HT1080 (cell line): Measurements from ENCODE around the gene SND1. TPM values are rescaled to one million over a fixed set of nuclear protein-coding genes. Genes with fewer than 3 reads are reported as not detected.

Experiments used
- DNase-seq: peaks from one replicate; pipeline ENCODE4 v3.0.0-alpha.2; 2015; ENCODE audit warnings: low read depth
- total RNA-seq: library from RNA; depleted of rRNA; stranded (reverse); fragments of >200 nt; shearing (Covaris generic); gene quantifications from 2 replicates; pipeline ENCODE4 v1.2.3, GENCODE V29; 2014

SND1 gene
- total RNA-seq, 1 experiment from 2014 or later = 145 TPM

DNA sequence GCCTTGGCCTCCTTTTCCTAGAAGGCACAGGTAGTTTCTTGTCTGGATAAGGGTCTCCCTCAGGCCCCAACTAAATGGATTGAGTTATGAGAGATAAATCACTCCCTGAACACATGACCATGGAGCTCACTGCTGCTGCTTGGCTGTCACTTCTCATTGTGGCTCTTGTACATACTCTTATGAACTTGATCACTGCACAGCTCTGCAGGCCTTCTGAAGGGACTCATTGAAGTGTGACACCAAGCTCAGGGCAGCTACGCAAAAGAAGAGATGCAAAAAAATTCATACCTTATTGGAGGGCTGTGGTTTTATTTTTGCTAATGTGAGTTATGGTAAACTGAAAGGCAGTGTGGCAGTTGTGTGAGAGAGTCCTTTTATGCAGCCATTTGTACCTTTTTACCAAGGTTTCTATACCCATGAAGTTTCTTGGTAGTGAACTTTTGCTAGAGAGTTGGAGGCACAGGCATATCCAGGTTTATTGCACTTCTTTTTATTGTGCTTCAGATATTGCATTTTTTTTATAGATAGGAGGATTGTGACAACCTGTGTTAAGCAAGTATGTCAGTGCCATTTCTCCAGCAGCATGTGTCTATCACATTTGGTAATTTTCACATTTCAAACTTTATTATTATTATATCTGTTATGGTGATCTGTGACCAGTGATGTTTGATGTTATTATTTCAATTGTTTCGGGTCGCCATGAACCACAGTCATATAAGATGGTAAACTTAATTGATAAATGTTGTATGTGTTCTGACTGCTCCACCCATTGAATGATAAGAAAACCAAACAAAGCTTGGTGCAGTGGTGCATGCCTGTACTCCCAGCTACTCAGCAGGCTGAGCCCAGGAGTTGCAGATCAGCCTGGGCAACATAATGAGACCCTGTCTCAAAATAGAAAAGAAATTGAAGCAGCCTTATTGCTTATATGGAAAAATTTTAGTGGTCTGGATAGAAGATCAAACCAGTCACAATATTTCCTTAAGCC is 278.6 kb downstream of the SND1 start:
- no peak for DNase-seq

DNA sequence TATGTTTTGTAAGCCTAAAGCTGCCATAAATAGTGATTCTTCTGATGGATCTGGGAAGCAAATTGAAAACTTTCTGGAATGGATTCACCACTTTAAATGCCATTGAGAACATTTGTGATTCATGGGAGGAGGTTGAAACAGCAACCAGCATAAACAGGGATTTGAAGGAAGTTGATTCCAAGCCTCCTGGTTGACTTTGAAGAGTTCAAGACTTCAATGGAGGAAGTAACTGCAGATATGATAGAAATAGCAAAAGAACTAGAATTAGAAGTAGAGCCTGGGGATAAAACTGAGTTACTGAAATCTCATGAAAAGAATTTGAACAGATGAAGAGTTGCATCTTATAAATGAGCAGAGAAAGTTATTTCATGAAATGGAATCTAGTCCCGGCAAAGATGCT is 280.1 kb downstream of the SND1 start:
- DNase-seq = no peak

DNA sequence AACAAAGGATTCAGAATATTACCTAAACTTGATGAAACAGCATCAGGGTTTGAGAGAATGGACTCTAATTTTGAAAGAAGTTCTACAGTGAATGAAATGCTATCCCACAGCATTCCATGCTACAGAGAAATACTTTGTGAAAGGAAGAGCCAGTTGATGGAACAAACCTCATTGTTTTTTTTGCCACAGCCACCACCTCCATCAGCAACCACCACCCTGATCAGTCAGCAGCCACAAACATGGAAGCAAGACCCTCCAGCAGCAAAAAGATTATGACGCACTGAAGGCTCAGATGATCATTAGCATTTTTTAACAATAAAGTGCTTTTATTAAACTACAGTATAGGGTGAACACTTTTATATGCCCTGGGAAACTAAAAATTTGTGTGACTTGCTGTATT is 280.5 kb downstream of the SND1 start:
- no peak for DNase-seq

DNA sequence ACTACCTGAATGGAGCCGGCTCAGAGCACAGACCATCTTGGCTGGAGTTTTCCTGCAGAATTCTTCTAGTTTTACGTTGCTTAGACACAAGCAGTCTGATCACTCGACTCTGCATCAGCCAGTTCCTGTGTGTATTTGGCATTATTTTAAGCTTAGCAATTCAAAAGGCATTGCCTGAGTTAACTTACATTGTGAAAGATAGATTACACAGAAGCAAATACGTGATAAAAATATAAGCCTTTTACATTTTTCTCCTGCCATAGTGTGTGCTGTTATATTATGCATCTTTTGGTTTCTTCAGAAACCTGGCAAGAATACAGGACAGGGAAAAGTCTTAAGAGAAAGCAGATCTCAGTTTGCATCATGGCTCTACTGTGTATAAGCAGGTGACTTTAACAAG is 281.2 kb downstream of the SND1 start:
- DNase-seq = no peak

DNA sequence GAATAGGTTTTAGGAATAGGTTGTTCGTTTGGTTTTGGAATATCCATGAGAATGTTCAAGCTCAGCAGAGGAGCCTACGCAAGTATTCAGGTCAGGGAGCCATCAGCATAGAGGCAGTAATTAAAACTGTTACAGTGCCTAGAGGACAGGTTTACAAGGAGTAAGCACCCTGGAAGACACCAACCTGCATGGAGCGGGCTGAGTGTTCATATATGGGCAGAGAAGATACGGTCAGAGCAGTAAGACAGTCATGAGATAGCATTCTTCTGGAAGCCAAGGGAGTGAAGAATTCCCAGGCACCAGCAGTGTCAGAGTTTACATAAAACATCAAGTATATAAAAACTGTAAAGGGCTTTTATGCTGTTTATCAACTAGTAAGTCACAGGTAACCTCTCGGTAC is 282.7 kb downstream of the SND1 start:
- no peak for DNase-seq

DNA sequence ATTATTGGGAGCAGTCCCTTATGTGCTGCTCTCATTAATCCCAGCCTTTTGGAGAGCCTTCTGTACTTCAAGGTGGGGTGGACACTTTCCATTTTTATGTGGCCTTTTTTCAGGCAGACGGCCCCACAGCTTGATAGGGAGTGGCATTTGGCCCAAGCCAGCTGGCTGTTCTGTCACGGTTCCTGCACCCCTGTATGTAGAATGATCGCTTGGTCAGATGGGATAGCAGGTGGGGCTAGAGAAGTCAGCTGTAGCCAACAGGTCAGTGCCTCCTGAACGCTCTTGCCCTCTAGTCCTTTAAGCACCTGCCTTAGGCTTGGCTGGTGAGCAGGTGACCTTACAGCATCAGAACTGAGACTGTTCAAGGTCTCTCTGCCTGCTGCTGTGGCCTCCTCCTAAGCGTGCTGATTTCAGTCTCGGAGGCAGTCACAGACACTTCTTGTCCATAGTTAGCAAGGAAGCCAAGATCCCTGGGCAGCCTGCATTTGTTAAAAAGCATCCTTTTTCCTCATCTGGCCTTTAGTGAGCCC is 283.9 kb downstream of the SND1 start:
- DNase-seq = no peak

DNA sequence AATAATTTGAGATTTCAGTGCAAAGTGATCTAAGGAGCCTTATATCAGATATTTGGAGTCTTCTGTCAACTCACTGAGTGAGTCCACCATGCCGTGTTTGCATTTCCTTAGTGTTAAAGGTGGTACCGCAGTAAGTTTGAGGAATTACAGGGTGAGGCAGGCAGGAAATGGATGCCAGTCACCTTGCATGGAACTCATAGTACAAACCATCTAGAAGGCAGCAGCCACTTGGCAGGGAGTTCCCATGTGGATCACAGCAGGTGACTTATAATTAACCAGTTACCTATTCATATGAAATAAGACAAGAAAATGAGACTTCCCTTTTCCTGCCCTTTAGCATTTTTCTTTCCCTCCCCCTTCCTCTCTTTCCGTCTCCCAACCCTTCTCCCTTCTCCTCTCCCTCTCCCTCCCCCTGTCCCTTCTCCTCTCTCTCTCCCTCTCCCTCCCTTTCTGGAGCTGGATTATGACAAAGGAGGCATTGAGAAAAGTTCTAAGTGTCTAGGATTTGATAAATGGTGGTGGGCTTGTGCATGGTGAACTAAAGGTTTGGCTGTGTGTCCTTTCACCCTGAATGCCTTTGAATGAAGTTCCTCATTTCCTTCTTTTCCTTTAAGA is 285.2 kb downstream of the SND1 start:
- no peak for DNase-seq

DNA sequence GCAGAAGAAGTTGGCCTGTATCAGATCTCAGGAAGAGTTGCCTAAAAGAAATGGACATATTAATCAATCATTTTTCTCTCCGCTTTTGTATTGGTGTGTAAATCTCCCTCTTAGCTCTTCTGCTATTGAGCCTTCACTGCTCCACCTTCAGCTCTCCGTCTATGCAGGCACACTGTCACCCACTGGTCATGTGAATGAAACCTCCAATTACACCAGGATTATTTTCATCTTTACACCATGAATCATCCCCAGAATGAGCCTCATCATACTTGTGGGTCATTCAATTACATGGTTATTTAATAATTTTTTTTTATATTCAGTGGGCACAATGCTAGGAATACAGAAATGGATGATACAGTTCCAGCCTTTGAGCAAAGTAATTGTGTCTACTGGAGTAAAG is 286.6 kb downstream of the SND1 start:
- DNase-seq = peak; percentile 76

DNA sequence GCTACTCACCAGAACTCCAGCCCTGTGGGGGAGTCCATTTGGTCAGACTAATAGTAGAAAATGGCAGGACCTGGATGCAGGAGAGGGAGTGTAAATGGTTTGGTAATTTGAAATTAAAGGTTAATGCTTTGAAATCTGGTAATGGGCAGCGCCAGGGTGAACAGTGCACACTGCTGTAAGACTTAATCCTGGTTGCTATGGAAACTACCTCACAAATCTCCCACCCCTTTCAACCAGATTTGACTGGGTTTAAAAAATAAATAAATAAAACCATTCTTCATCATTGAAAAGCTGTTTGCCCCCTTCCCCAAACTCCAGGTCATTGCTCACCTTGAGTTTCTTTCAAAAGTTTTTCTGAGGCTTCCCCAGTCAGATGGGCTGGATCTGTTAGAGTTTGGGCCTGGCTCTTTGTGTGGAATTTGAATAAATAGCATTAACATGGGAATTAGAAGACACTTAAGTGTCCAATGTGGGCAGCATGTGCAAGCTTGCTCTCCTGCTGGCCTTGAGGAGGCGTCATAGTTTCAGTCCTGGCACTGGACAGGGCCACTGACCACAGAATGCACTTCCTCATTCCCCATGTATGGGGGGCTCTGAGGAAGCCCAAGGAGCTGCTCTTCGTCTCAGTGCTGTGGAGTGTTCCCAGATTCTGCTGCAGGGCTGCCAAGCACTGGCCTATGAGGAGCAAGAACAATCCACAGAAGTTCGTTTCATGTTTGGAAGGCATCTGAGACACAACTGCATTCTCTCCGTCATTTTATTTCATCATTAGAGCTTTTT is 288.6 kb downstream of the SND1 start:
- no peak for DNase-seq

DNA sequence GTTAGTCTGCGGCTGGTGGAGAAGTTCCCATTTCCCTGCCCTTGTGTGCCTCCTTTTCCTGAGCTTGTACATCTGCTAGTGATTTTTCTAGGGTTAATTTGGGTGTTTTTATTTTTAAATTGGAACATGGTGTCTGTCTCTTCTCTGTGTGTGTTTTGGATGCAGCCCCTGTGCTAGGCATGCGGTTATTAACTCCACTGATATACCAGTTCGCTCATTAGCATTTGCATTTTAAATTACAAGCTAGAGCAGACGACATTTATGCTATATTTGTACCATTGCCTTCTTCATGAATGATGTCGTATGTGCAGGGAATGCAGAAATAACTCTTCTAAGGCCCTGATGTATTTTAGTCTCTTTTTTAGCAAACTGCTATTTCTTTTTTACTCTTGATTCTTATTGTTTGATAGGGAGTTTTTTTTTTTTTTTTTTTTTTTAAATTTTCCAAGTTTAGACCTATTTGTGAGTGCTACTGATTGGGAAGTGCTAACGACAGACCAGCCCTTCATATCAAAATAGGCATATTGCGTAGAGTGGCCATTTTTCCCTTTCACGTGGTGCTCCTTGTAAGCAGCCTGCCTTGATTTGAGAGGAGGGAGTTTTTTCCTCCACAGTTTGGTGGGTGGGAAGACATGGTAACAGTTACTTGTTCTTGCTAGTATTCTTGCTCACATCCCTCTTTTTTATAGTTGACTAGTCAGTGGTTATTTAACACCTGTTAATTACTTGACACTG is 289.6 kb downstream of the SND1 start:
- DNase-seq = no peak

DNA sequence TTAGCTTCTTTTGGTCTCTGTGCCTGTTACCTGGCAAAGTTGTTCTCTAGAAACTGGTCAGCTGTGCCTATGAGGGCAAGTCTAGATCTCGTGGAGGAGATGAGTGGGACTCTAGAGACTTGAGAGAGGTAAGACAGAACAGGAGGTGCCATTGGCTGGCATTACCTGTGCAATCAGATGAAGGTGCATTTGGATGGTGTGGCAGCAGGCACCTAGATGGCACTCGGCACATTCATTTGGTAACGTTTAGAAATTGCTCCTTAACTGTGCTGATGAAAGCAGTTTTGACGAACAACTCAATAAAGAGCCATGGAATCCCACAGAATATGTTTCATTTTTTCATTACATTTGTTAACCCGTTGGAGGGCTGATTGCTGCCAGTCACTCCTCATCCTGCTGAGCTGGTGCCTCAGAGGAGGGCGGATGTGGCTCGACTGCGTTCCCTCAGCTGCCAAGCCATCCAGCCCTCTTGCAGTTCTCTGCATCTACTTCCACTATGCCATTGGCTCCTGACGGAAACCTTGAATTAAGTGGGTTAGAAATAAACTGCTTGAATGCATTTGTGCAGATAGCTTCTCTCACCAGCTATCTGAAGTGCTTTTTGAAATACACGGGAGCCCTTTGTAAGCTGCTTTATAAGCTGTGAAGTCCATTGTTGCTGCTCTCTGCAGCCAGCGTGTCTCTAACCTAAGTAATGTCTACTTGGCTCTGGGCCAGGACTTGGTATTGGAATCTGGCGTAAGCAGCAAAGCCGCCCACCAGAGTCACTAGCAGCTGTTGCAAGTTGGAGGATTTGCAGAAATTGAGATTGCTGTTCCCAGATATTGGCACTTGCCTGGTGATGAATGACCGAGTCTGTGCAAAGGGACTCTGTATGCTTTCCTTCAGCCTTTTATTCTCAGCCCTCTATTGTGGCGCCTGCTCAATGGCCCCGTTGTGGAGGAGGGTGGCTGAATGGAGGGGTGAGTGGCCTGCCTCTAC is 291.8 kb downstream of the SND1 start:
- no peak for DNase-seq

DNA sequence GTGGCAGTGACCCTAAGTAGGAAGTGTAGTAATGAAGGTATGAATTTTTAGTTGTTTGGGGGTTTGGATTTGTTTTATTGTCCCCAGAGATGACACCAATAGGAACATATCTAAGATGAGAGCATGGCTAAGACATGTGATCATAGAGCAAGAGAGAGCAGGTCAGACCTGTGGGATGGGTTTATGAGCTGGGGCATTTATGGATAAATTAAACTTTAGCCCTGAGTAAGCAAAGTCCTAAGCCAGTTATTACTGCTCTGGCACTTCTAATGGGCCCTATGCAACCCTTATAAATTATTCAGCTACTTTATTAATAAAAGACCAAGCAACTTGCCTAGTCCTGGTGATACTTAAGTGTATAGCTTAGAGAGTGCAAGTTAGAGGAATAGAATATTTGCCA is 294.1 kb downstream of the SND1 start:
- DNase-seq = no peak

DNA sequence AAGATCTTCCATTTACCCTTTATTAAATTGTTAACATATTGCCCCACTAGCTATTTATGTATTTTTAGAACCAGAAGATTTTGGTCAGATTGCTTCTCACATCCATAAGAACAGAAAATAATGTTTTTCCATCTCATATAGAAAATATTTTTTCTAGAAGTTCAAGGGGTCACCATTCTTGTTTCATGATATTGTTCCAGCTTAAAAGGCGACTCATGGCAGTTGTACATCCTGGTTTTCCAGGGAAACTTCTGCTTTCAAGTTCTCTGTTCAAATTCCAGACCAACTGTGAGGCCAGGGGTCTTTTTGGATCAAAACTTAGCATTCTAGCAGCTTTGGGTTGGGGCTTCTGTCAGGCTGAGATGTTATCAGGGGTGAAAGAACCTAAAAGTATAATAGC is 294.9 kb downstream of the SND1 start:
- no peak for DNase-seq

DNA sequence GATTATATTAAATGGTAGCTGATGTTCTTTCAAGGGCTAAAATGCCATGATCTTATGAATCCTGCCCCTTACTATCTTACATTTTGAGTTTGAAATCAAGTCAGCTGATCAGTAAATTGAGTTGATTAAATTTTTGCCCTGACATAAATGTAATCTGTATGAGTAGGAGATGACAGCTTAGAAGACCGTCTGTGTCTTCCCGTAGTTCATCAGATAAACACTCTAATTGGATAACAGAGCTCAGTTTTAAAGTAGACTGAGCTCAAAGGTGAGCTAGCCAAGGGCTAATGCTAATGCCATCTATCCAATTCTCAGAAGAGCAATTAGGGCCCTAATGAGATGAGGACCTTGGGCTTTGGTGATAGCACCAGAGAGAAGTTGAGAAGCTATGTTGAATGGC is 296.3 kb downstream of the SND1 start:
- no peak for DNase-seq

DNA sequence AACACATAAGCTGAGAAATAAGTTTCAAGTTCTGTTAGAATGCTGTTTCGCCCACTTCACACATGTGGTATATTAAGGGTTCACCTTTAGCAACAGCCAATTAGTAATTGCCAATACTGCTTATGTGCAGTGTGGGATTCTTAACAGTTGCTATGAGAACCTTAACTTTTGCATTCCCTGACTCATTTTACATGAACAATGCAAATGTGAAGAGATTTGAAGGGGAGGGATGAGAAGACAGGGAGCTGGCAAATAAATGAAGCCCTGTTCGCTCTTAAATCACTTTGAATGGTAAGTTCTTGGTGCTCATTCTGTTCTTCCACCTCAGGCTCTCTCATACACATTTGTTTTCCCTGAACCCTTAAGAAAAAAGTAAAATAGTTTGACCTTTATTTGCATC is 296.9 kb downstream of the SND1 start:
- no peak for DNase-seq

DNA sequence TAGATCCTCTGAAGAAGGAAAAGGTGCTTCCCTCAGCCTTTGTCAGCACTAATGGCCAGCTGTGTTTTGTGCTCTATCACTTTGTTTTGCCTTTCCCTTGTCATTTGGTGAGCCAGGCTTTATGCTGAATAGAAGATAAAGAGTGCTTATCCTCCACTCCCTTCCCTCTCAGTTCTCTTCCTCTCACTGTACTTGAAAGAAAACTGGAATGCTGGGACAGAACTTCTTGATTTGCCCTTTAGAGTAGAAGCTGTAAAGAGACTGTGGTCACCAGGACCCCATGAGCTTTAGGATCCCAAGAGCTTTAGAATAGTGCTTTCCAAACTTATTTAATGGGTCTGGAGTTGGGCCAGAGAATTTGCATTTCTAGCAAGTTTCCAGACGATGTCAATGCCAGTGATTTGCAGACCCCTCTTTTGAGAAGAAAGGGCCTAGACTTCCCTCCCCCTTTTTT is 297.8 kb downstream of the SND1 start:
- DNase-seq = no peak

DNA sequence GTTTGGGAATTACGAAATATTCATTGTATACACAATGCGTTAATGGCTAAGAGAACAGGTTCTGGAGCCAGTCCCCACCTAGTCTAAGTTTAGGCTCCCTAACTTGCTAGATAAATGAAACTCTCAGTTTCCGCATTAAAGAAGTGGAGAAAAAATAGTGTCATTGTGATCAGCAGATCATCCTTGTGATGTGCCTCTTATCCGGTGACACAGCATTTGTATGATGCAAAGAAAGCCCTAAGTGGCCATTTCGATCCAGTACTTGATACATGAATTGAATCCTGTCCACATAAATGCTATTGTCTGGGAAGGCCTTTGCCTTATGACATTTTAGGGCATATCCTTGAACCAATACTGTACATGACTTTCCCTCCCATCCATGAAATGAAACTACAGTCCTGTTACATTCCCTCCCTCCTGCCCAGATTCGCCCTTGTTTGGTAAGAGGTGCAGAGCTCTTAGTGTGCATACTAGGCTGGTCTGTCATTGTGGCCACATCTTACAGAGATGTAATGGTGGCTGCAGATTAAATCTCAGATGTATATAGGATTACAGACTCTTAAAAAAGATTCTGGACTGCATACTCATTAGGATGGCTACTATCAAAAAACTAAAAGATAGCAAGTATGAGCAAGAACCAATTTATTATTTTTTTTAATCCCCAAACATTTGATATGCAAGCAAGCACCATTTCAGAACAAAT is 298.4 kb downstream of the SND1 start:
- DNase-seq = no peak

DNA sequence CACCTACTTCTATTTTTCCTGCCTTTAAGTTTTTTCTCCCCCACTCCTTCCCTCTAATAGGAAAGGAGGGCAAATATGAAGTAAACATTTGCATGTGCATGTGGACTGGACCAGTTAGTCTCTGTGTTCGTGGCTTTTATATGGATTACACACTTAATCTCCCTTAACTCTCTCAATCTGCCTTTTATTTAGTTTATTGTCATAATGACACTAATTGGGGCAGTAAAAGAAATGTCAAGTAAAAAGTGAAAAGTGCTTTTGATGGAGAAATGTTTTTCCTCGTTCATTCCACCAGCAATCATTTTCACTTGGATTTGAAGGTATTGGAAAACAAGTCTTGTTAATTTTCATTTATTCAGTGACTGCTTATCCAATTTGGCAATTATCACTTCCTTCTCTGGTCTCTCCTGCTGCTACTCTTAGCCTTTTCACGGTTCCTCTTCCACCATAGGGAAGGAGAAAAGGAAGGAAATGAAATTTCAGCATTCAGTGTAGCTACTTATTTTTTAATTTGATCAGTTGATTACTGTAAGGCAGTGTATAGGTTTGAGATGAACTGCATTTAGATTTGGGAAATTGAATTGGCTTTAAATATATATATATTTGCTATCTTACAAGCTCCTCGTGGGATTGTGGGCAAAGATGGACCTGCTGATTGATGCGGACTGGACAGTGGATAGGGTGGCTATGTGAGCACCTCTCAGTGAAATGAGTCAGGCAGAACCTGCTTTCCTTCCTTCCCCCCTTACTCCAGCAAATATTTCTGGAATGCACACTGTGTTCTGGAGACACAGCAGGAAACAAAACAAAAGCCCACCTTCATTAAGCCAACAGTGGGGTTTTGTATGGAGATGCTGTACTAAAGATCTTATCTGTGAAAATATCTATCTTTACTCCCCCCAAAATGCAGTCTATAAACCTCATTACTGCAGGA is 301.7 kb downstream of the SND1 start:
- DNase-seq = peak; percentile 26
